C4-2B (cell line): ENCODE measurements around the gene S1PR1.

Experiments
- ZFX ChIP-seq: fragments of 450-650 bp; IDR thresholded peaks from 2 replicates; pipeline ENCODE4 v1.6.1; 2017
- TF ChIP-seq, protein P1 (sequence below): fragments of 450-650 bp; conservative IDR thresholded peaks from 2 replicates; pipeline ENCODE4 v1.5.1; 2017; ENCODE audit warnings: mild to moderate bottlenecking

DNA sequence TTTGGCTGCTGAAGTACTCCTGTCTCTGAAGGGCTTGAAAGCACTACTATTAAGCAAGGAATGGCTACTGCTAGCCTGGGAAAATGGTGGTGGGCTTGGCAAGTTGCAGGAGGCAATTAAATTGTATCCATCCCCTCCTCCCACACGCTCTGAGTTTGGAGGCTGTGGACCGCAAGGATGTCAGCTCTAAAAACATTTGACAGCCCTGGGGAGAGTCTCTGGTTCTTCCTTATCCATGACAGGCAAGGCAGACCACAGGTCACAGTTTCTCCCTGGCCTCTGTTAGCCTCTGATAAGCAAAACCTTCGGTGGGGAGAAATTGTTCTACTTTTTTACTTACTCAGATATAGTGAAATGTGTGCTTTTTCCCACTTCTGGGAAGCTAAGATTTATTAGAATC lies 46.6 kb downstream of the S1PR1 start:
- TF ChIP-seq, protein P1, sequence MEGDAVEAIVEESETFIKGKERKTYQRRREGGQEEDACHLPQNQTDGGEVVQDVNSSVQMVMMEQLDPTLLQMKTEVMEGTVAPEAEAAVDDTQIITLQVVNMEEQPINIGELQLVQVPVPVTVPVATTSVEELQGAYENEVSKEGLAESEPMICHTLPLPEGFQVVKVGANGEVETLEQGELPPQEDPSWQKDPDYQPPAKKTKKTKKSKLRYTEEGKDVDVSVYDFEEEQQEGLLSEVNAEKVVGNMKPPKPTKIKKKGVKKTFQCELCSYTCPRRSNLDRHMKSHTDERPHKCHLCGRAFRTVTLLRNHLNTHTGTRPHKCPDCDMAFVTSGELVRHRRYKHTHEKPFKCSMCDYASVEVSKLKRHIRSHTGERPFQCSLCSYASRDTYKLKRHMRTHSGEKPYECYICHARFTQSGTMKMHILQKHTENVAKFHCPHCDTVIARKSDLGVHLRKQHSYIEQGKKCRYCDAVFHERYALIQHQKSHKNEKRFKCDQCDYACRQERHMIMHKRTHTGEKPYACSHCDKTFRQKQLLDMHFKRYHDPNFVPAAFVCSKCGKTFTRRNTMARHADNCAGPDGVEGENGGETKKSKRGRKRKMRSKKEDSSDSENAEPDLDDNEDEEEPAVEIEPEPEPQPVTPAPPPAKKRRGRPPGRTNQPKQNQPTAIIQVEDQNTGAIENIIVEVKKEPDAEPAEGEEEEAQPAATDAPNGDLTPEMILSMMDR, result no peak
- no peak for TF ChIP-seq ZFX
